GM18909 (cell line): ENCODE results near the gene TRABD2B.

Experiments used
- ATAC-seq: cut with Tn5 transposase; IDR thresholded peaks from one replicate; pipeline ENCODE4 v1.9.1; 2021; ENCODE audit warnings: mild to moderate bottlenecking; ENCODE audit not compliant: unreplicated experiment, poor library complexity

The TRABD2B gene

DNA sequence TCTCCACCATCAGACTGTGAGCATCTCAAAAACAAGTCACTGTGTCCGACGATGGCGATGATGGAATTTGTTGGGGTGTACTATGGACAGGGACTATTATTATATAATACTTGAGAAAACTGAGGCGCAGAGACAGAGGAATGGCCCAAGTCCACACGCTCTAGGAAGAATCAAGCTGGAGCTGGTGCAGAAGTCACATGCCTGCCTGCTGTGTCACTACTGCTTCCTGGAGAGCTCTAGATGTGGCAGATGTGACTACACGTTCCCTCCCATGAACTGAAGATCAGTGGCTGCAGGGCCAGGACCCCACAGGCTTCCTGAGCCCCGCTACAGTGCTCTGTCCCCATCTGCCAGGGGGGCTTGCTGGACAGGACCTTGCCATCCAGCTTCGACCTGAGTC is 56.9 kb downstream of the TRABD2B start:
- no peak for ATAC-seq

GRCh38 chr1:47938520-47938919 is 58.7 kb downstream of the TRABD2B start:
- ATAC-seq: no peak

DNA sequence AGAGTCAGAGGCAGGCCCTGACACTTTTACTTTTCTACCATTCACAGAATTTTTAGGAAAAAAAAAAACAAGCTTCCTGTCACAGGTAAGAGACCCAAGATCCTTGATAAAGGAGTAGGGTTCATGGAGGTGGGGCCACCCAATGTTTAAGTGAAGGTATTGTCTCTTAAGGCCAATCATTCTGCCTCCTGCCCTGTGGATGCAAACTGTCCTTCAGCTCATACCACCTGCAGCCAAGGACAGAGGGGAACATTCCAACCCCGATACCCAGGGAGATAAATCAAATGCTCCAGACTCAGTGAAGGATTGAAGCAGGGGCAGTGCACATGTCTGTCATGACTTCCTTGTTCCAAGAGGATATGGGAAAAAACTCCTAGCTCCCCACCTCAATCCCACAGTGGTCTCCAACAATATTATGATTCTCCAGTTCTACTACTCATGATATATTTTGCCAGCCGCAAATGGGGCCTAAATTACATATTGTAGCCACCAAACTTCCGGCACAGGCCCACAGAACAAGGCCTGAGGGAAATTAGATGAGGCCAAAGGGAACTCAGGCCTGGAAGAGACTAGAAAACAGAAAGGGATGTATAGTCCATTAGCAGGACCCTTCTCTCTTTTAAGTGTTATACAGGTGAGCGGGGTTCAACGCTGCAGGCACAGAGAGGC is 59.5 kb downstream of the TRABD2B start:
- ATAC-seq: no peak

GRCh38 chr1:47936916-47937551 is 60.2 kb downstream of the TRABD2B start:
- ATAC-seq: no peak

- no peak for ATAC-seq
Measured at GRCh38 chr1:47935856-47936255, 61.3 kb downstream of the TRABD2B start.

DNA sequence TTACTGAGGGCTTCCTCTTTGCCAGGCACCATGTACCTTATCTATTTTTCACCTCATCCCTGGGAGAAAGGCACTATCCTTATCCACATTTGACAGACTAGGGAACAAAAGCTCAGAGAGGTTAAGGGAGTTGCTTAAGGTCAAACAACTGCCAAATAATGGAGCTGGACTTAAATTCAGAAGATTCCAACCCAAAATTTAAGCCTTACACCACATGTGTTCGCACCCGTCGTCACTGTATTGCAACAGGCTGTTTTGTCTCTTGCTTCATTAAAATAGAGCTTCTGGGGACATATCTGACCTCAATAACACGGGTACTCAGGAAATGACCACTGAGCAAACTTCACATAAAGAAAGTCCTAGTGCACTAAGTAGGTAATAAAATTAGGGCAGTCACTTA is 62.0 kb downstream of the TRABD2B start:
- ATAC-seq: no peak

GRCh38 chr1:47934243-47934805 is 62.9 kb downstream of the TRABD2B start:
- ATAC-seq: no peak

- no peak for ATAC-seq
Measured at GRCh38 chr1:47932743-47933142, 64.4 kb downstream of the TRABD2B start.

DNA sequence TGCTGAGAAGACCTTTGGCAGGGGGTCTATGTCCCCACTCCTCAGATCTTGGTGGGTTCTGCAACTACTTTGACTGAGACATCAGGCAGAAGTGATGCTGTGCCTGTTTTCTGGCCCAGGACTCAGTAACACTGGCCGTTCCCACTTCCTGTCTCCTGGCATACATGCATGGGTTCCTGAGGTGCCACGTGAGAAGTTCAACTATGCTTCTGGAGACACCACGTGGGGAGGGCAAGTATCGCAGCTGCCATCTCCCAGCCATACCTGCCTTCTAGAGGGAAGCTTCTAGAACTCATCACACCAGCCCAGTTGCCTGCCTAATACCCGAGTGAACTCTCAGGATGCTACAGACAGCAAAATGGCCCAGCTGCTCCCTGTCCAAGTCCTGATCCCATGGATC is 65.8 kb downstream of the TRABD2B start:
- no peak for ATAC-seq

GRCh38 chr1:47930210-47930840 is 66.9 kb downstream of the TRABD2B start:
- ATAC-seq: no peak

DNA sequence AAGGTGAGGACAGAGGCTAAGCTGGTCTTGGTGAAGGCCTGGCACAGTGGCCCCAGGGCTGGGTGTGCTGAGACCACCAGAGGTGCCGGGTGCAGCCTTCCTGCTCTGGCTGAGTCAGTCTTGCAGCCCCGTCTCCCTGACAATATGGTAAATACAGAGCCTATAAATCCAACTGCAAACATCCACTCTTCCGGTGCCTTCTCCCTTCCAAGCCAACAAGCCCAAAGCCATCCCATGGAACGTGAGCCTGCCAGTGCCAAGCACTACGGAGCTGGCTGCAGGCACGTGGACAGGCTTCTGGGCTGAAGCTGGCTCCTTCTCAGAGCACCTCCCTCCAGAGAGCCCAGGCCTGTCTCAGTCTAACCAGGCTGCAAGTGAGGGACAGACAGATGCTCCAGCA is 70.0 kb downstream of the TRABD2B start:
- ATAC-seq: no peak

GRCh38 chr1:47926461-47926999 is 70.7 kb downstream of the TRABD2B start:
- no peak for ATAC-seq

DNA sequence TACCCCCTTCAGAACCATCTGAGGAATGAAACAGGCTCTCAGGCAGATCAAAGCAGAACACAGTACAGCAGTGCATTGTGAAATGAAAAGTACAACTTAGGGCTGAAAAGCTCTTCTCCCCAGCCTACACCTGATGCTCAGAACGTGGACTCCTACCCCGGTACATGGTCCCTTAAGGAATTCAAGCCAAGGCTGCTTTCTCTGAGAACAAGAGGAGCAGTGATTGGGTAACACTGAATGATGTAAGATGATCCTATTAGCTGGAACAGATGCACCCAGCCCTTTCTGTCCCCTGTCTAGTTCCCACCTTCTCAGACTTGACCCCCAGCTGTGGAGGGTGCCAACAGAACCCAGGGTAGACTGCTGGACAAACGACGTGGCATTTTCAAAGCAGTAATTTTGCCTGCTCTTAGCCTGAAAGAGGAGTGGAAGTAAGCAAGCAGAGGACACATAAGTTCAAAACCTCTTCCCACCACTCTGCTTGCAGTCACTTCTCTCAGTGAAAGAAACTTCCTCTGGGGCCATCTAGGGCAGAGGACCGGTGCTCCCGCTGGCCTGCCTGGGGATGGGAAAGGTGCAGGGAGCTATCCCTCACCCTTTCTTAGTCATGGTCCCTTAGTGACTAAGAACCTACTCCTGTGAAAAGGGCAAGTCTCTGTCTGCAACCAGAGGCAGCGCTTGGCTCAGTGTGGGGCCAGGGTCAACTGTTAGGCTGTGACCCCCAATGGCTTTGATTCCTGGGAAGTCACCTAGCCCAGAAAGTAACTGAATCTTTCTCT is 72.7 kb downstream of the TRABD2B start:
- ATAC-seq: no peak

- ATAC-seq: no peak
Measured at GRCh38 chr1:47921935-47922415, 75.2 kb downstream of the TRABD2B start.

DNA sequence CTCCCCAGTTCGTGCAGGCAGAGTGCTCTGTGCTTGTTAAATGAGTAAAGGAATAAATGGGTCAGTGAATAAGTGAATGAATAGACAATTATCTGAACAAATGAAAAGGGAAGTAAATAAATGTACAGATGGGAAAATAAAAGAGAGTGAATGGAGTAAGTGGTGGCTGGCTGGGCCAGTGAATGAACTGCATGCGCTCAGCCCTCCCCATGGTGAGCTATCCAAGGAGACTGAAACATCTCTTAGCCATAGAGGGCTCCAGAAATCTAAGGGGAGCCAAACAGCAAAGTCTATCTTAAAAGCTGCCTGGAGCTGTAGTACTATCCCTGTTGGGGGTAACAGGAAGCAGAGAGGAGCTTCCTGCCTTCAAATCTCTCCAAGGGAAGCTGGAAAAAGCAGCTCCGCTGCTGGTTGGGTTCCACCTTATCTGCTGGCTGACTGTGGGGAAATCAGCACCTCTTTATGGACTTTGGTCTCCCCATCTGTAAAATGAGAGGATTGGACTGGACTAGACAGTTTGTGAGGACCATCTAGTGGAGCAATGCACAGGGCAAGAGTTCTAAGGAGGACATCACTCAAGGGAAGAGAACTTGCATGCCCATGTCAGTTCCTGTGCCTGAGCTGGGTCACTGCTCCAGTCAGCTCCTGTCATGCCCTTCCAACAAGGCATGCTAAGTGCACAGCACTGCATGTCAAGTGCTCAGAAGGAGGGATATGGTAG is 77.9 kb downstream of the TRABD2B start:
- no peak for ATAC-seq

DNA sequence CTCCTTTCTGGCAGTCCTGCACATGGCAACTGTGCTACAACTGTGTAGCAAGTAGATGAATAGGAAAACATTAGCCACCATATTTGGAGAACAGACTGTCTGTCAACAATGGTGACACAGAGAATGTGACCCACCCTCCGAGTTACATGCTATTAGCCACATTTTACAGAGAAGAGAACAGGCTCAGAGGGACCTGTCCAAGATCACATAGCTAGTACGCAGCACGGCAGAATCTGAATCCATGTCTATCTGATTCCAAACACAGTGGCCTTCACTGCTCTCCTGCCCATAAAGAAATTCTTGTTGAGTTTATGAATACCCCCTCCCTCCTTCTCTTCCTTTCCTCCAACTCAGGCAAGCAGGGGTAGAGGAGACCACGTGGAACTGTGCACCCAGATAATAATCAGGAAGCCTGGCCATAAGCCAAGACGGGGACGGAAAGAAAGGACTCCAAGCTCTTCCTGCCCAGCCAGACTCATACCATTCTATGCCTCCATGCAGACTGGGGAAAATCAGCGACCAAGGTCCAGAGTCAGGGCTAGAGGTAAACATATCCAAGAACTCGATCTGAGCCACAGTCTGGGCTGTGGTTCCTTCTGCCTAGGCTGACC is 78.8 kb downstream of the TRABD2B start:
- no peak for ATAC-seq

GRCh38 chr1:47917687-47918086 is 79.5 kb downstream of the TRABD2B start:
- ATAC-seq: no peak

DNA sequence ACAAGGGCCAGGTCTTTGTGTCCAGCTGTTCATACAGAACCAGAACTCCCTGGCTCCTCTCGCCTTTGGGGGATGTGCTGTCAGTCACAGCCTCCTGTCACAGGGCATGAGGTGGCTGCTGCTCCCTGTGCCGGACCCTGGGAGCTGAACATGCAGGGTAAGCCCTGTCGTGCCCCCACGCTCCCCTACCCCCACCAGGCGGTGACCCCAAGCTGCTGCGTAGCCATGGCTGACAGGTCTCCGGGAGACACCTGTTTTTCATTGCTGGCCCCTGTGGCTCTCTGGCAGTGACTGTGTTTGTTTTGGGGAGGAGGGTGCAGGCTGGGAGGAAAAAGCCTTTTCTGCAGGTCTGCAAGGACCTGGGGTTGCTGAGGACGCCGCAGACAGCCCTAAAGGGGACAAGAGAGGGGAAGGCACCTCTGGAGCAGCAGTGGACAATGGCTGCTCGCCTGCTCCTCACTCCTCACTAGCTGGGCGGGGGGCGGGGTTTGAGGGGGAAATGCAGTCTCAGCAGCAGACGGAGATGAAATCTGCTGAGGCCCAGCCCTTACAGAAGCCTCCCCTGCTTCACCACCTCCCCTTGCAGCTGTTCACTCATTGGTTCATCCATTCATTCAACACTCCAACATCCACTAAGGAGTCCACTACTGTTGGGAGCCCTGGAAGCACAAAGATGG is 81.4 kb downstream of the TRABD2B start:
- ATAC-seq: no peak
